Mesendoderm (in vitro differentiated cells): Measurements from ENCODE around the gene ODC1.

Source experiments
- DNase-seq: peaks from one replicate; pipeline ENCODE4 v3.0.0; 2013
- H2AK5ac ChIP-seq: 2 replicates; pipeline ENCODE4 v1.6.1; 2013; ENCODE audit warnings: low read length, inconsistent platforms
- H2BK120ac ChIP-seq: 2 replicates; pipeline ENCODE4 v1.6.1; 2013; ENCODE audit warnings: low read depth, mild to moderate bottlenecking, low read length, moderate library complexity, mixed read lengths
- H2BK15ac ChIP-seq: replicated peaks from 2 replicates; pipeline ENCODE4 v1.6.1; 2013; ENCODE audit warnings: low read depth, mild to moderate bottlenecking, moderate library complexity
- H2BK5ac ChIP-seq: 2 replicates; pipeline ENCODE4 v1.6.1; 2013; ENCODE audit warnings: low read length, inconsistent platforms
- H3K18ac ChIP-seq: 2 replicates; pipeline ENCODE4 v1.6.1; 2013; ENCODE audit warnings: mild to moderate bottlenecking, low read length, mixed read lengths
- H3K23ac ChIP-seq: one replicate; pipeline ENCODE4 v1.6.1; 2013; ENCODE audit warnings: low read length
- H3K27ac ChIP-seq: 2 replicates; pipeline ENCODE4 v1.5.1; 2013; ENCODE audit warnings: low read depth, mild to moderate bottlenecking, inconsistent platforms, low read length, moderate library complexity
- H3K27me3 ChIP-seq: 2 replicates; pipeline ENCODE4 v1.6.1; 2013; ENCODE audit warnings: low read length, control low read depth, mild to moderate bottlenecking, inconsistent platforms; ENCODE audit not compliant: insufficient read depth, poor library complexity
- H3K36me3 ChIP-seq: 2 replicates; pipeline ENCODE4 v1.6.1; 2013; ENCODE audit warnings: low read length, inconsistent platforms; ENCODE audit not compliant: control insufficient read depth, insufficient read depth
- H3K4ac ChIP-seq: one replicate; pipeline ENCODE4 v1.6.1; 2013; ENCODE audit warnings: low read depth, mild to moderate bottlenecking, low read length, moderate library complexity
- H3K4me1 ChIP-seq: 2 replicates; pipeline ENCODE4 v1.6.1; 2013; ENCODE audit warnings: low read depth, low read length, inconsistent platforms; ENCODE audit not compliant: control insufficient read depth
- H3K4me2 ChIP-seq: 2 replicates; pipeline ENCODE4 v1.6.1; 2013; ENCODE audit warnings: low read length
- H3K4me3 ChIP-seq: 2 replicates; pipeline ENCODE4 v1.5.1; 2013; ENCODE audit warnings: mild to moderate bottlenecking, low read length
- H3K56ac ChIP-seq: one replicate; pipeline ENCODE4 v1.6.1; 2013; ENCODE audit warnings: low read length
- H3K79me1 ChIP-seq: 2 replicates; pipeline ENCODE4 v1.6.1; 2013; ENCODE audit warnings: low read length, inconsistent platforms
- H3K79me2 ChIP-seq: 2 replicates; pipeline ENCODE4 v1.6.1; 2013; ENCODE audit warnings: mild to moderate bottlenecking, low read length; ENCODE audit not compliant: control insufficient read depth, insufficient read depth
- H3K9ac ChIP-seq: 2 replicates; pipeline ENCODE4 v1.6.1; 2013; ENCODE audit warnings: low read length, inconsistent platforms
- H4K5ac ChIP-seq: one replicate; pipeline ENCODE4 v1.6.1; 2013; ENCODE audit warnings: low read length
- H4K8ac ChIP-seq: one replicate; pipeline ENCODE4 v1.6.1; 2013; ENCODE audit warnings: low read depth, mild to moderate bottlenecking, control low read depth, low read length, moderate library complexity
- WGBS: extraction: QIAGEN DNeasy Blood & Tissue Kit; methylation state at CpG from one replicate; pipeline ENCODE4 v1.1.7; 2013; ENCODE audit warnings: low lambda C conversion rate, missing lambda C conversion rate; ENCODE audit not compliant: insufficient coverage; ENCODE audit errors: extremely low coverage; 5-methylcytosine and 5-hydroxymethylcytosine counted together

ODC1 gene

GRCh38 chr2:10481666-10482157, 33.6 kb upstream of the ODC1 start:
- H2BK120ac ChIP-seq = no peak overlapping the region
- H3K36me3 ChIP-seq = no peaks in the 10 kb centered on the region
- no peak overlapping the region for H3K4me2 ChIP-seq
- peak overlapping the region; percentile 14 for H2AK5ac ChIP-seq
- H3K9ac ChIP-seq = no peak overlapping the region
- no peaks in the 10 kb centered on the region for H3K79me1 ChIP-seq
- peaks cover 15% of the 10 kb centered on the region for H3K4me1 ChIP-seq
- H3K79me2 ChIP-seq = no peaks in the 10 kb centered on the region
- H4K5ac ChIP-seq = no peak overlapping the region
- no peak overlapping the region for H2BK15ac ChIP-seq
- H3K27ac ChIP-seq = no peak overlapping the region
- H3K23ac ChIP-seq = no peak overlapping the region
- no peak overlapping the region for H3K56ac ChIP-seq
- DNase-seq = no peak
- H3K27me3 ChIP-seq = no peaks in the 10 kb centered on the region
- H3K4me3 ChIP-seq = no peak overlapping the region
- H3K18ac ChIP-seq = no peak overlapping the region
- no peak overlapping the region for H4K8ac ChIP-seq
- WGBS = no CpG with 5 or more reads among the region's 10 CpGs
- H3K4ac ChIP-seq = no peak overlapping the region
- no peak overlapping the region for H2BK5ac ChIP-seq

- Histone ChIP-seq H2BK120ac (no peak overlapping the region), H2BK5ac (no peak overlapping the region), H2AK5ac (peak overlapping the region; percentile 14), H3K27ac (no peak overlapping the region), H3K56ac (no peak overlapping the region), H3K9ac (no peak overlapping the region), H3K79me1 (no peaks in the 10 kb centered on the region), H4K5ac (no peak overlapping the region), H3K4me3 (no peak overlapping the region), H4K8ac (no peak overlapping the region), H3K4me2 (no peak overlapping the region), H3K36me3 (no peaks in the 10 kb centered on the region), H3K4ac (no peak overlapping the region), H3K23ac (no peak overlapping the region), H2BK15ac (no peak overlapping the region), H3K27me3 (no peaks in the 10 kb centered on the region), H3K4me1 (peaks cover 15% of the 10 kb centered on the region), H3K79me2 (no peaks in the 10 kb centered on the region), H3K18ac (no peak overlapping the region)
- DNase-seq = no peak
- no CpG with 5 or more reads among the region's 3 CpGs for WGBS
These were observed 33.0 kb upstream of the ODC1 start for GRCh38 chr2:10481055-10481665.

GRCh38 chr2:10480359-10480949, 32.3 kb upstream of the ODC1 start:
- Histone ChIP-seq H3K79me2 (no peaks in the 10 kb centered on the region), H2BK120ac (no peak overlapping the region), H3K23ac (no peak overlapping the region), H3K79me1 (no peaks in the 10 kb centered on the region), H3K4ac (no peak overlapping the region), H3K27ac (no peak overlapping the region), H3K56ac (no peak overlapping the region), H3K36me3 (no peaks in the 10 kb centered on the region), H2AK5ac (no peak overlapping the region), H4K5ac (no peak overlapping the region), H4K8ac (no peak overlapping the region), H3K4me2 (no peak overlapping the region), H2BK5ac (no peak overlapping the region), H3K18ac (no peak overlapping the region), H2BK15ac (no peak overlapping the region), H3K27me3 (no peaks in the 10 kb centered on the region), H3K4me1 (peaks cover 15% of the 10 kb centered on the region), H3K9ac (no peak overlapping the region), H3K4me3 (no peak overlapping the region)
- WGBS = no CpG with 5 or more reads among the region's 2 CpGs
- DNase-seq = no peak

- no peak overlapping the region for H2BK15ac ChIP-seq
- H3K36me3 ChIP-seq = no peaks in the 10 kb centered on the region
- no peak overlapping the region for H4K5ac ChIP-seq
- no peak overlapping the region for H3K4me3 ChIP-seq
- H3K79me1 ChIP-seq = no peaks in the 10 kb centered on the region
- WGBS = no CpG with 5 or more reads among the region's 12 CpGs
- no peak overlapping the region for H2AK5ac ChIP-seq
- no peak for DNase-seq
- peaks cover 15% of the 10 kb centered on the region for H3K4me1 ChIP-seq
- no peak overlapping the region for H3K18ac ChIP-seq
- no peak overlapping the region for H3K23ac ChIP-seq
- no peak overlapping the region for H3K9ac ChIP-seq
- H2BK120ac ChIP-seq = no peak overlapping the region
- no peak overlapping the region for H3K56ac ChIP-seq
- H2BK5ac ChIP-seq = peak overlapping the region; percentile 11
- H3K79me2 ChIP-seq = no peaks in the 10 kb centered on the region
- no peak overlapping the region for H3K4ac ChIP-seq
- H3K27ac ChIP-seq = no peak overlapping the region
- H3K4me2 ChIP-seq = no peak overlapping the region
- H3K27me3 ChIP-seq = no peaks in the 10 kb centered on the region
- H4K8ac ChIP-seq = no peak overlapping the region
These were observed 30.8 kb upstream of the ODC1 start for GRCh38 chr2:10478916-10479315.

- no peak overlapping the region for H3K18ac ChIP-seq
- H3K27me3 ChIP-seq = no peaks in the 10 kb centered on the region
- H3K4me3 ChIP-seq = no peak overlapping the region
- WGBS = no CpG with 5 or more reads among the region's 12 CpGs
- no peak overlapping the region for H3K23ac ChIP-seq
- peak overlapping the region; percentile 8 for H3K4ac ChIP-seq
- H2BK120ac ChIP-seq = no peak overlapping the region
- H3K36me3 ChIP-seq = no peaks in the 10 kb centered on the region
- no peak overlapping the region for H4K5ac ChIP-seq
- H2BK15ac ChIP-seq = no peak overlapping the region
- peak overlapping the region; percentile 32 for H3K27ac ChIP-seq
- H3K4me1 ChIP-seq = peaks cover 15% of the 10 kb centered on the region
- H4K8ac ChIP-seq = no peak overlapping the region
- H3K79me2 ChIP-seq = no peaks in the 10 kb centered on the region
- H3K79me1 ChIP-seq = no peaks in the 10 kb centered on the region
- no peak overlapping the region for H3K4me2 ChIP-seq
- no peak for DNase-seq
- no peak overlapping the region for H3K9ac ChIP-seq
- peak overlapping the region; percentile 84 for H2BK5ac ChIP-seq
- H3K56ac ChIP-seq = peak overlapping the region; percentile 57
- peak overlapping the region; percentile 45 for H2AK5ac ChIP-seq
These were observed 30.1 kb upstream of the ODC1 start for GRCh38 chr2:10478298-10478625.
